Transverse colon (tissue), 4 donors: ENCODE measurements around the gene SEMA3F. TPM values are rescaled to one million over a fixed set of nuclear protein-coding genes. Genes with fewer than 3 reads are reported as not detected.

Experiments
- DNase-seq: peaks from one replicate; pipeline ENCODE4 v3.0.0-alpha.2; 2019
- H3K27ac ChIP-seq, 4 donors: fragments of 200-600 bp; sonication (generic); 2 replicates each; pipeline ENCODE4 v1.5.1; 2016 to 2018; ENCODE audit warnings: inconsistent platforms in 4 of 4
- H3K27me3 ChIP-seq: fragments of 200-600 bp; sonication (generic); 2 replicates; pipeline ENCODE4 v1.5.1; 2017; ENCODE audit warnings: inconsistent platforms
- H3K36me3 ChIP-seq, 4 donors: fragments of 200-600 bp; sonication (generic); 2 replicates each; pipeline ENCODE4 v1.5.1; 2017 to 2019; ENCODE audit warnings: inconsistent platforms in 4 of 4
- H3K4me1 ChIP-seq, 4 donors: fragments of 200-600 bp; sonication (generic); 2 replicates each; pipeline ENCODE4 v1.5.1; 2017 to 2020; ENCODE audit warnings: inconsistent platforms in 4 of 4
- H3K4me3 ChIP-seq, 4 donors: fragments of 200-600 bp; sonication (generic); 1 replicate in 1 of 4; 2 replicates in 3 of 4; pipeline versions ENCODE4 v1.5.1 to v1.6.1; 2017 to 2019; ENCODE audit warnings: inconsistent platforms in 4 of 4
- H3K9me3 ChIP-seq, 2 donors: fragments of 200-600 bp; sonication (generic); 2 replicates each; pipeline ENCODE4 v1.5.1; 2017 to 2019; ENCODE audit warnings: inconsistent platforms in 2 of 2
- EP300 ChIP-seq: sonication (generic); formaldehyde crosslinking; IDR thresholded peaks from one replicate; pipeline ENCODE4 v1.6.1; 2017; ENCODE audit warnings: antibody characterized with exemption, low read depth
- POLR2A ChIP-seq: fragments of 450-650 bp; IDR thresholded peaks from one replicate; pipeline ENCODE4 v1.6.1; 2016; ENCODE audit warnings: antibody characterized with exemption, mild to moderate bottlenecking, moderate library complexity
- POLR2AphosphoS5 ChIP-seq, 3 donors: sonication (generic); formaldehyde crosslinking; IDR thresholded peaks; one replicate each; pipeline ENCODE4 v1.6.1; 2016; ENCODE audit warnings: antibody characterized with exemption in 3 of 3
- WGBS, 2 donors: methylation state at CpG; one replicate each; pipeline ENCODE4 v1.1.5; 2018; ENCODE audit warnings: low coverage in 1 of 2; 5-methylcytosine and 5-hydroxymethylcytosine counted together
- in situ Hi-C, 4 donors: fragments of 200-750 bp; cut with MboI; loops; one replicate each; pipeline versions ENCODE4 v1.15.0 to v1.15.1; 2017; ENCODE audit warnings: low sequenced_read_pairs in 3 of 4, low pct_ligation_motif_present in 1 of 4, low pct_unique_long_range_greater_than_20kb in 1 of 4
- intact Hi-C: fragments of 100-400 bp; cut with DNase I; formaldehyde crosslinking; loops from one replicate; pipeline ENCODE4 v1.15.1; 2023; ENCODE audit warnings: low total_unique reads
- total RNA-seq, 4 donors: library from RNA; depleted of rRNA; stranded (reverse); fragments of >200 nt; gene quantifications; one replicate each; pipeline ENCODE4 v1.1.0, GENCODE V29; 2016
- TF ChIP-seq, protein P1 (sequence below), 5 experiments: fragments of 200-600 bp in 3 of 5; fragments of 450-650 bp in 2 of 5; sonication (generic) in 3 of 5; IDR thresholded peaks; 1 replicate in 2 of 5; 2 replicates in 3 of 5; pipeline ENCODE4 v1.5.1; 2016 to 2017; ENCODE audit warnings: antibody characterized with exemption in 5 of 5, inconsistent platforms in 3 of 5, mild to moderate bottlenecking in 2 of 5, moderate library complexity in 1 of 5

The SEMA3F gene
- total RNA-seq, 4 donors from 2014 or later: 1.9 to 30.6 (median 3.8) TPM

GRCh38 chr3:50185230-50185629 lies 30.1 kb downstream of the SEMA3F start:
- no peak overlapping the region for H3K27ac ChIP-seq
- 100% methylated on average over 4 of the region's 4 CpGs; no CpG with 5 or more reads in 1 of the 2 donors for WGBS, 2 donors
- intact Hi-C loops: no loop called here
- TF ChIP-seq POLR2AphosphoS5 (IDR thresholded peaks at IDR 0.05): no peak
- no peak for TF ChIP-seq POLR2A
- TF ChIP-seq, protein P1, sequence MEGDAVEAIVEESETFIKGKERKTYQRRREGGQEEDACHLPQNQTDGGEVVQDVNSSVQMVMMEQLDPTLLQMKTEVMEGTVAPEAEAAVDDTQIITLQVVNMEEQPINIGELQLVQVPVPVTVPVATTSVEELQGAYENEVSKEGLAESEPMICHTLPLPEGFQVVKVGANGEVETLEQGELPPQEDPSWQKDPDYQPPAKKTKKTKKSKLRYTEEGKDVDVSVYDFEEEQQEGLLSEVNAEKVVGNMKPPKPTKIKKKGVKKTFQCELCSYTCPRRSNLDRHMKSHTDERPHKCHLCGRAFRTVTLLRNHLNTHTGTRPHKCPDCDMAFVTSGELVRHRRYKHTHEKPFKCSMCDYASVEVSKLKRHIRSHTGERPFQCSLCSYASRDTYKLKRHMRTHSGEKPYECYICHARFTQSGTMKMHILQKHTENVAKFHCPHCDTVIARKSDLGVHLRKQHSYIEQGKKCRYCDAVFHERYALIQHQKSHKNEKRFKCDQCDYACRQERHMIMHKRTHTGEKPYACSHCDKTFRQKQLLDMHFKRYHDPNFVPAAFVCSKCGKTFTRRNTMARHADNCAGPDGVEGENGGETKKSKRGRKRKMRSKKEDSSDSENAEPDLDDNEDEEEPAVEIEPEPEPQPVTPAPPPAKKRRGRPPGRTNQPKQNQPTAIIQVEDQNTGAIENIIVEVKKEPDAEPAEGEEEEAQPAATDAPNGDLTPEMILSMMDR (IDR thresholded peaks at IDR 0.05): no peak
- TF ChIP-seq EP300: no peak
- H3K36me3 ChIP-seq: no peaks in the 10 kb centered on the region
- H3K9me3 ChIP-seq: no peaks in the 10 kb centered on the region
- no peak for DNase-seq
- H3K4me1 ChIP-seq: peaks cover 0 to under 1% (median 0%) of the 10 kb centered on the region in 4 donors
- in situ Hi-C loops: loop anchor here in 1 of 4 donors (10.0 kb wide), 1 partner anchor 60 kb away; no protein-coding TSS in a partner anchor
- no peaks in the 10 kb centered on the region for H3K27me3 ChIP-seq
- H3K4me3 ChIP-seq: no peak overlapping the region

- intact Hi-C loops: no loop called here
- DNase-seq: no peak
- in situ Hi-C loops: loop anchor here in 1 of 4 donors (10.0 kb wide), 1 partner anchor 61 kb away; no protein-coding TSS in a partner anchor
- Histone ChIP-seq H3K9me3 (no peaks in the 10 kb centered on the region), H3K4me1 (no peaks in the 10 kb centered on the region), H3K36me3 (no peaks in the 10 kb centered on the region), H3K27ac (no peak overlapping the region), H3K27me3 (no peaks in the 10 kb centered on the region), H3K4me3 (no peak overlapping the region)
- 88% methylated on average over 10 of the region's 10 CpGs; no CpG with 5 or more reads in 1 of the 2 donors for WGBS, 2 donors
- no peak for TF ChIP-seq POLR2AphosphoS5 (IDR thresholded peaks at IDR 0.05)
Measured at GRCh38 chr3:50186096-50186495, 31.0 kb downstream of the SEMA3F start.

DNA sequence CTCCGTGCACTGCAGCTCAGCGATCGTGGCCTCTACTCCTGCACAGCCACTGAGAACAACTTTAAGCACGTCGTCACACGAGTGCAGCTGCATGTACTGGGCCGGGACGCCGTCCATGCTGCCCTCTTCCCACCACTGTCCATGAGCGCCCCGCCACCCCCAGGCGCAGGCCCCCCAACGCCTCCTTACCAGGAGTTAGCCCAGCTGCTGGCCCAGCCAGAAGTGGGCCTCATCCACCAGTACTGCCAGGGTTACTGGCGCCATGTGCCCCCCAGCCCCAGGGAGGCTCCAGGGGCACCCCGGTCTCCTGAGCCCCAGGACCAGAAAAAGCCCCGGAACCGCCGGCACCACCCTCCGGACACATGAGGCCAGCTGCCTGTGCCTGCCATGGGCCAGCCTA lies 32.6 kb downstream of the SEMA3F start:
- intact Hi-C loops: loop anchor here (2.0 kb wide), 1 partner anchor 65 kb away; no protein-coding TSS in a partner anchor
- no peak overlapping the region for H3K4me3 ChIP-seq
- TF ChIP-seq, protein P1 (IDR thresholded peaks at IDR 0.05): no peak
- TF ChIP-seq EP300 (no peak), POLR2A (no peak), POLR2AphosphoS5 (IDR thresholded peaks at IDR 0.05) (no peak)
- 89% methylated on average over 19 of the region's 19 CpGs; no CpG with 5 or more reads in 1 of the 2 donors for WGBS, 2 donors
- peaks cover under 1% of the 10 kb centered on the region for H3K27me3 ChIP-seq
- in situ Hi-C loops: loop anchor here in 1 of 4 donors (10.0 kb wide), 1 partner anchor 63 kb away; no protein-coding TSS in a partner anchor
- no peak overlapping the region for H3K27ac ChIP-seq
- H3K4me1 ChIP-seq: peaks cover 0 to 2% (median under 1%) of the 10 kb centered on the region in 4 donors
- no peaks in the 10 kb centered on the region for H3K36me3 ChIP-seq
- no peaks in the 10 kb centered on the region for H3K9me3 ChIP-seq
- no peak for DNase-seq

- peak; percentile 75 for DNase-seq
- no peak overlapping the region for H3K27ac ChIP-seq
- intact Hi-C loops (loop anchor here (2.0 kb wide), 1 partner anchor 66 kb away; no protein-coding TSS in a partner anchor), in situ Hi-C loops (loop anchor here in 1 of 4 donors (10.0 kb wide), 1 partner anchor 64 kb away; no protein-coding TSS in a partner anchor)
- peaks cover 16% of the 10 kb centered on the region for H3K27me3 ChIP-seq
- no peaks in the 10 kb centered on the region for H3K36me3 ChIP-seq
- TF ChIP-seq, protein P1 (IDR thresholded peaks at IDR 0.05): peak; percentile 64 to 82 (median 72)
- TF ChIP-seq EP300: no peak
- no peak overlapping the region for H3K4me3 ChIP-seq
- H3K9me3 ChIP-seq: no peaks in the 10 kb centered on the region
- WGBS, 2 donors: 5% methylated on average over 5 of the region's 5 CpGs; no CpG with 5 or more reads in 1 of the 2 donors
- H3K4me1 ChIP-seq: peaks cover 0 to 14% (median 7%) of the 10 kb centered on the region in 4 donors
Measured at GRCh38 chr3:50189274-50189673, 34.1 kb downstream of the SEMA3F start.
